ENCODE results near the gene CCDC188. TPM values are rescaled to one million over a fixed set of nuclear protein-coding genes. Genes with fewer than 3 reads are reported as not detected.

The CCDC188 gene
- total and polyA plus RNA-seq, 9 of the 15 experiments (the other 6 are each of a cell fraction or from before 2014, with no cell fraction given): not detected

- TF ChIP-seq THAP12 (CRISPR knock-in tag; IDR thresholded peaks at IDR 0.05) (peak; percentile 9; the same call in 1 of the 2 replicates), ZNF324 (CRISPR knock-in tag; IDR thresholded peaks at IDR 0.05) (no peak), MTF1 (CRISPR knock-in tag; IDR thresholded peaks at IDR 0.05; ENCODE audit: borderline replicate concordance) (0 out of 2 replicates have a peak, but pooled peaks have one; percentile 67), MLLT1 (IDR thresholded peaks at IDR 0.05) (no peak), TAF1 (IDR thresholded peaks at IDR 0.05; ENCODE audit: control insufficient read depth, extremely low read depth, insufficient read depth, low read length, severe bottlenecking) (no peak), ETV1 (tag; conservative IDR thresholded peaks at IDR 0.05; ENCODE audit: low read depth) (no peak), HBP1 (CRISPR knock-in tag; IDR thresholded peaks at IDR 0.05) (peak; percentile 77; the same call in 1 of the 2 replicates), JUND (IDR thresholded peaks at IDR 0.05; ENCODE audit: borderline replicate concordance, low read depth, low read length) (no peak), JUND (tag; IDR thresholded peaks at IDR 0.05; ENCODE audit: borderline replicate concordance, low read depth, low read length) (no peak)
Observed at GRCh38 chr22:20116376-20116950, 34.4 kb downstream of the CCDC188 start (continued).
